HEK293T (cell line): ENCODE results near the gene CFAP161.

ENCODE experiments used
- BHLHE40 ChIP-seq: fragments of 450-650 bp; IDR thresholded peaks from 2 replicates; pipeline ENCODE4 v1.6.1; 2016; ENCODE audit warnings: mild to moderate bottlenecking, moderate library complexity, borderline replicate concordance
- CTBP1 ChIP-seq: fragments of 450-650 bp; IDR thresholded peaks from 2 replicates; pipeline ENCODE4 v1.6.1; 2016; ENCODE audit warnings: borderline replicate concordance
- FOXA1 ChIP-seq: fragments of 450-650 bp; IDR thresholded peaks from 2 replicates; pipeline ENCODE4 v1.6.1; 2016; ENCODE audit warnings: mild to moderate bottlenecking
- FOXK2 ChIP-seq: fragments of 450-650 bp; IDR thresholded peaks from 2 replicates; pipeline ENCODE4 v1.6.1; 2016; ENCODE audit warnings: mild to moderate bottlenecking
- FOXM1 ChIP-seq: fragments of 450-650 bp; IDR thresholded peaks from 2 replicates; pipeline ENCODE4 v1.6.1; 2017; ENCODE audit warnings: mild to moderate bottlenecking, borderline replicate concordance
- NFRKB ChIP-seq: fragments of 450-650 bp; IDR thresholded peaks from 2 replicates; pipeline ENCODE4 v1.6.1; 2016; ENCODE audit warnings: mild to moderate bottlenecking, moderate library complexity

- no peak for TF ChIP-seq BHLHE40
- no peak for TF ChIP-seq NFRKB
- no peak for TF ChIP-seq FOXK2
- TF ChIP-seq CTBP1, result no peak
- TF ChIP-seq FOXM1, result no peak
- TF ChIP-seq FOXA1, result no peak
Measured at GRCh38 chr15:81190922-81191507, 56.9 kb downstream of the CFAP161 start.
